PC-3 (cell line): Measurements from ENCODE around the gene COL21A1. TPM values are rescaled to one million over a fixed set of nuclear protein-coding genes. Genes with fewer than 3 reads are reported as not detected.

ENCODE experiments used
- ATAC-seq: fragments of 200-7000 bp; cut with Tn5 transposase; 2 replicates; pipeline ENCODE4 v1.9.1; 2020; ENCODE audit warnings: mild to moderate bottlenecking, moderate library complexity
- BruUV-seq: library from RNA; stranded (reverse); fragments of 400-500 nt; replicated peaks from 2 replicates; lab custom pipeline; 2021; lab: Mats Ljungman, UMichigan
- CTCF ChIA-PET: fragments of 300-600 bp; sonication (Branson Sonifier 250); formaldehyde crosslinking; loops from one replicate; lab custom pipeline; 2022; ENCODE audit warnings: antibody characterized with exemption; lab: Charles Lee
- POLR2A ChIA-PET: fragments of 300-600 bp; sonication (Branson Sonifier 250); formaldehyde crosslinking; loops from one replicate; lab custom pipeline; 2022; ENCODE audit warnings: antibody characterized with exemption; ENCODE audit not compliant: unreplicated experiment; lab: Charles Lee
- DNase-seq: peaks from one replicate; pipeline ENCODE4 v3.0.0-alpha.2; 2015
- H2AFZ ChIP-seq: fragments of 300-600 bp; sonication (generic); 2 replicates; pipeline ENCODE4 v1.6.0; 2016; ENCODE audit warnings: antibody characterized with exemption, low read length
- H3F3A ChIP-seq: fragments of 300-600 bp; sonication (generic); one replicate; pipeline ENCODE4 v1.6.0; 2017; ENCODE audit warnings: antibody characterized with exemption, low read length, control low read depth, mild to moderate bottlenecking; ENCODE audit not compliant: unreplicated experiment
- H3K27ac ChIP-seq: fragments of 300-600 bp; sonication (generic); 2 replicates; pipeline ENCODE4 v1.5.1; 2016; ENCODE audit warnings: mild to moderate bottlenecking, low read length
- H3K27me3 ChIP-seq: fragments of 300-600 bp; sonication (generic); 2 replicates; pipeline ENCODE4 v1.6.1; 2016; ENCODE audit warnings: low read length, mixed read lengths
- H3K36me3 ChIP-seq: fragments of 300-600 bp; sonication (generic); 2 replicates; pipeline ENCODE4 v1.6.1; 2016; ENCODE audit warnings: low read depth, mixed run types, low read length, mixed read lengths
- H3K4me1 ChIP-seq: fragments of 300-600 bp; sonication (generic); 2 replicates; pipeline ENCODE4 v1.5.1; 2016; ENCODE audit warnings: low read length; ENCODE audit not compliant: insufficient read depth
- H3K4me2 ChIP-seq: fragments of 300-600 bp; sonication (generic); 2 replicates; pipeline ENCODE4 v1.6.0; 2016; ENCODE audit warnings: low read length
- H3K4me3 ChIP-seq: fragments of 300-600 bp; sonication (generic); 2 replicates; pipeline ENCODE4 v1.5.1; 2016; ENCODE audit warnings: mild to moderate bottlenecking, low read length, mixed read lengths
- H3K79me2 ChIP-seq: fragments of 300-600 bp; sonication (generic); 2 replicates; pipeline ENCODE4 v1.6.1; 2017; ENCODE audit warnings: low read length, mixed read lengths
- H3K9ac ChIP-seq: fragments of 300-600 bp; sonication (generic); 2 replicates; pipeline ENCODE4 v1.6.0; 2016; ENCODE audit warnings: mild to moderate bottlenecking, low read length
- H3K9me2 ChIP-seq: fragments of 300-600 bp; sonication (generic); replicated peaks from 2 replicates; pipeline ENCODE4 v1.6.1; 2016; ENCODE audit warnings: mixed run types, low read length, mixed read lengths
- H3K9me3 ChIP-seq: fragments of 300-600 bp; sonication (generic); 2 replicates; pipeline ENCODE4 v1.6.1; 2016; ENCODE audit warnings: low read length, mixed read lengths
- H4K20me1 ChIP-seq: fragments of 300-600 bp; sonication (generic); 2 replicates; pipeline ENCODE4 v1.6.1; 2016; ENCODE audit warnings: low read length, mixed read lengths
- EZH2 ChIP-seq: fragments of 300-600 bp; sonication (generic); IDR thresholded peaks from one replicate; pipeline ENCODE4 v1.6.1; 2017; ENCODE audit warnings: antibody characterized with exemption, mild to moderate bottlenecking, low read length; ENCODE audit not compliant: unreplicated experiment
- EZH2phosphoT487 ChIP-seq: fragments of 300-600 bp; sonication (generic); IDR thresholded peaks from 2 replicates; pipeline ENCODE4 v1.6.1; 2018; ENCODE audit warnings: mild to moderate bottlenecking, antibody characterized with exemption, low read length, borderline replicate concordance
- intact Hi-C: fragments of 100-400 bp; cut with micrococcal nuclease; formaldehyde crosslinking; loops from 2 replicates; pipeline ENCODE4 v1.9.0; 2023
- total RNA-seq: library from RNA; depleted of rRNA; stranded (reverse); fragments of >200 nt; gene quantifications from 2 replicates; pipeline ENCODE4 v1.2.3, GENCODE V29; 2014
- TF ChIP-seq, protein P1 (sequence below): fragments of 300-600 bp; sonication (generic); conservative IDR thresholded peaks from 2 replicates; pipeline ENCODE4 v1.5.1; 2017; ENCODE audit warnings: antibody characterized with exemption, low read depth, mild to moderate bottlenecking, low read length

The COL21A1 gene
- total RNA-seq, 1 experiment from 2014 or later: 1.0 TPM

DNA sequence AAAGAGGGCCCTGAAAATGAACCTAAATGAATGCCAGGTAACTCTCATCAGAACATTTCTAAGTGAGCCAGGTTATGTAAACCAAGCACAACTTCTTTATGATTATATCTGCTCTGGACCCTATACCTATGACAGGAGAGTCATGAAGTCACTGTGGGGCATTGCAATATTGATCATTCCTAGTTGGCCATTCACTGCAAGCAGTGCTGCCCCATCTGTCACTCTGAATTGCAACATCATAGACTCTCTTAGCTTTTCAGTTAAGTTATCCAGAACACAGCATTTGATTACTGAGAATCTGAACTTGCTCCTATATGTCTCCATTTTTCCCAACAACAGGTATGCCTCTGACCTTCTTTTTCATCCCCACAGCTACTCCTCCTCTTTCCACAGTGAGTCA, 3.3 kb downstream of the COL21A1 start:
- intact Hi-C loops: no loop called here
- Histone ChIP-seq H3K27me3 (no peaks in the 10 kb centered on the region), H3K9ac (no peak overlapping the region), H3K9me2 (no peaks in the 10 kb centered on the region), H4K20me1 (no peaks in the 10 kb centered on the region), H3K4me2 (no peak overlapping the region), H3K9me3 (no peaks in the 10 kb centered on the region), H3K4me3 (no peak overlapping the region), H3K27ac (no peak overlapping the region), H3K36me3 (no peaks in the 10 kb centered on the region), H3F3A (no peaks in the 10 kb centered on the region), H3K79me2 (no peaks in the 10 kb centered on the region), H3K4me1 (peaks cover 9% of the 10 kb centered on the region), H2AFZ (no peak overlapping the region)
- CTCF ChIA-PET: no interaction called here
- BruUV-seq: no TSS peak
- DNase-seq: no peak
- TF ChIP-seq, protein P1, sequence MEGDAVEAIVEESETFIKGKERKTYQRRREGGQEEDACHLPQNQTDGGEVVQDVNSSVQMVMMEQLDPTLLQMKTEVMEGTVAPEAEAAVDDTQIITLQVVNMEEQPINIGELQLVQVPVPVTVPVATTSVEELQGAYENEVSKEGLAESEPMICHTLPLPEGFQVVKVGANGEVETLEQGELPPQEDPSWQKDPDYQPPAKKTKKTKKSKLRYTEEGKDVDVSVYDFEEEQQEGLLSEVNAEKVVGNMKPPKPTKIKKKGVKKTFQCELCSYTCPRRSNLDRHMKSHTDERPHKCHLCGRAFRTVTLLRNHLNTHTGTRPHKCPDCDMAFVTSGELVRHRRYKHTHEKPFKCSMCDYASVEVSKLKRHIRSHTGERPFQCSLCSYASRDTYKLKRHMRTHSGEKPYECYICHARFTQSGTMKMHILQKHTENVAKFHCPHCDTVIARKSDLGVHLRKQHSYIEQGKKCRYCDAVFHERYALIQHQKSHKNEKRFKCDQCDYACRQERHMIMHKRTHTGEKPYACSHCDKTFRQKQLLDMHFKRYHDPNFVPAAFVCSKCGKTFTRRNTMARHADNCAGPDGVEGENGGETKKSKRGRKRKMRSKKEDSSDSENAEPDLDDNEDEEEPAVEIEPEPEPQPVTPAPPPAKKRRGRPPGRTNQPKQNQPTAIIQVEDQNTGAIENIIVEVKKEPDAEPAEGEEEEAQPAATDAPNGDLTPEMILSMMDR: no peak
- TF ChIP-seq EZH2phosphoT487: no peak
- TF ChIP-seq EZH2: no peak
- no peak for ATAC-seq
- POLR2A ChIA-PET: no interaction called here

DNA sequence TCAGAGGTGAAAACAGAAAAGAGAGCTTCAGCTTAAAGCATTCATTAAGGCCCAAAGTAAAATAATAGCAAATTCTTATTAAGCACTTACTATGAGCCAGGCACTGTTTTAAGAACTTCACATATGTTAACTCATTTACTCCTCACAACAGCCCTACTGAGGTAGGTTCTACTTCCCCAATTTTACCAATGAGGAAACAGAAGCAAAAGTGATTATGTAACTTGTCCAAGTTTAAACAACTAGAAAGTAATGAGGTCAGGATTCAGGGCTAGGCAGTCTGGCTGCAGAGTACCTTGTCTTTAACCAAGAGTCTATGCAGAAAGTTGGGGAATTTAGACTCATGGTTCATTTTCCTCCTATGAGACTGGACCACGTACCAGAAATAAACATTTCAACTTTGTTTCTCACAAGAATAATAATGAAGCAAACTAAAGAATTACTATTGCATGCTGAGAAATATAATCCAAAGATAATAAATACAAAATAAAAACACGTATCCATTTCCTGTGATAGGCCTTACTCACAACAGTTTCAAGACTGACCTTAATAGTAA, 3.8 kb downstream of the COL21A1 start:
- DNase-seq (no peak), ATAC-seq (no peak)
- H3K9me3 ChIP-seq: no peaks in the 10 kb centered on the region
- H3K27me3 ChIP-seq: no peaks in the 10 kb centered on the region
- no peaks in the 10 kb centered on the region for H4K20me1 ChIP-seq
- H3K4me2 ChIP-seq: no peak overlapping the region
- H2AFZ ChIP-seq: no peak overlapping the region
- H3K36me3 ChIP-seq: no peaks in the 10 kb centered on the region
- H3K9me2 ChIP-seq: no peaks in the 10 kb centered on the region
- H3K4me3 ChIP-seq: no peak overlapping the region
- no peaks in the 10 kb centered on the region for H3K79me2 ChIP-seq
- H3K27ac ChIP-seq: no peak overlapping the region
- ChIA-PET POLR2A (no interaction called here), CTCF (no interaction called here)
- intact Hi-C loops: no loop called here
- H3K4me1 ChIP-seq: peaks cover 9% of the 10 kb centered on the region
- no peak for TF ChIP-seq EZH2phosphoT487
- TF ChIP-seq, protein P1: no peak
- BruUV-seq: no TSS peak
- no peaks in the 10 kb centered on the region for H3F3A ChIP-seq
- H3K9ac ChIP-seq: no peak overlapping the region

DNA sequence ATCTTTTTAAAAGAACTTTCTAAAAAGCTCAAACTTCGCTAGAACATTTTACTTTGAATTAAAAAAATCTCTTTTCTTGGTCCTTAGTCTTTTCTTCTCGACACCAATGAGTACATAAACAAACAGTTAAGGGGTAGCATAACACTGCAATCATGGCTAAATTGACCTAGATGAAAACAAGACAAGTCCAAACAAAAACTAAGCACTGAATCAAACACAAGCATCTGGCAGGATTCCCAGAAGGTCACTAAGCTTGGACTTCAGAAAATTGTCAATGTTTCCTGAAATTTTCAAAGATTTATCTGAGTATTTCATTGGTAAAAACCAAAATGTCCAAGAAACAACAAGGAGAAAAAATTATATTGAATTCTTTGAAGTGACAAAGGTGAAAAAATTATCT, 5.0 kb downstream of the COL21A1 start:
- no peaks in the 10 kb centered on the region for H3K79me2 ChIP-seq
- H3K36me3 ChIP-seq: no peaks in the 10 kb centered on the region
- no TSS peak for BruUV-seq
- no peak overlapping the region for H2AFZ ChIP-seq
- H3K27me3 ChIP-seq: no peaks in the 10 kb centered on the region
- DNase-seq: no peak
- POLR2A ChIA-PET: no interaction called here
- no peak overlapping the region for H3K27ac ChIP-seq
- H3K9me2 ChIP-seq: no peaks in the 10 kb centered on the region
- H4K20me1 ChIP-seq: no peaks in the 10 kb centered on the region
- no peak overlapping the region for H3K4me3 ChIP-seq
- CTCF ChIA-PET: no interaction called here
- intact Hi-C loops: no loop called here
- no peak for ATAC-seq
- peaks cover 9% of the 10 kb centered on the region for H3K4me1 ChIP-seq
- H3K9ac ChIP-seq: no peak overlapping the region
- no peaks in the 10 kb centered on the region for H3K9me3 ChIP-seq
- TF ChIP-seq, protein P1: no peak
- TF ChIP-seq EZH2phosphoT487 (no peak), EZH2 (no peak)
- H3K4me2 ChIP-seq: no peak overlapping the region
- H3F3A ChIP-seq: no peaks in the 10 kb centered on the region
